NT2/D1 (cell line): ENCODE data around the gene PRKG1.

Source experiments
- DNase-seq: peaks from one replicate; pipeline ENCODE4 v3.0.0-alpha.2; 2011; ENCODE audit warnings: low read depth, low spot score
- H3K27me3 ChIP-seq: 2 replicates; pipeline ENCODE4 v1.6.0; 2011; ENCODE audit warnings: mild to moderate bottlenecking; ENCODE audit not compliant: insufficient read length, insufficient read depth
- H3K36me3 ChIP-seq: 2 replicates; pipeline ENCODE4 v1.6.1; 2011; ENCODE audit warnings: mild to moderate bottlenecking, low read length, mixed read lengths; ENCODE audit not compliant: insufficient read depth, insufficient read length
- H3K4me1 ChIP-seq: 2 replicates; pipeline ENCODE4 v1.5.1; 2011; ENCODE audit not compliant: insufficient read depth, insufficient read length
- H3K4me3 ChIP-seq: 2 replicates; pipeline ENCODE4 v1.5.1; 2011; ENCODE audit warnings: low read depth; ENCODE audit not compliant: insufficient read length
- H3K9ac ChIP-seq: 2 replicates; pipeline ENCODE4 v1.6.0; 2011; ENCODE audit warnings: low read depth; ENCODE audit not compliant: insufficient read length
- H3K9me3 ChIP-seq: 2 replicates; pipeline ENCODE4 v1.5.1; 2011; ENCODE audit warnings: mild to moderate bottlenecking, low read length; ENCODE audit not compliant: insufficient read depth
- SUZ12 ChIP-seq: IDR thresholded peaks from 2 replicates; pipeline ENCODE4 v1.6.1; 2011; ENCODE audit not compliant: insufficient read length, insufficient read depth; ENCODE audit errors: extremely low read depth
- YY1 ChIP-seq: IDR thresholded peaks from 2 replicates; pipeline ENCODE4 v1.6.1; 2011; ENCODE audit not compliant: insufficient read length, insufficient read depth
- ZNF274 ChIP-seq: IDR thresholded peaks from 2 replicates; pipeline ENCODE4 v1.6.1; 2011; ENCODE audit warnings: mild to moderate bottlenecking, low read depth, low read length

Gene PRKG1

GRCh38 chr10:51877636-51878035 is 803.3 kb downstream of the PRKG1 start:
- no peak overlapping the region for H3K9ac ChIP-seq
- TF ChIP-seq ZNF274 (no peak), YY1 (no peak), SUZ12 (no peak)
- H3K9me3 ChIP-seq, result peaks cover 10% of the 10 kb centered on the region; the same call in 1 of the 2 replicates
- H3K27me3 ChIP-seq, result no peaks in the 10 kb centered on the region
- no peak overlapping the region for H3K4me3 ChIP-seq
- H3K4me1 ChIP-seq, result no peaks in the 10 kb centered on the region
- H3K36me3 ChIP-seq, result no peaks in the 10 kb centered on the region
- DNase-seq, result no peak

- no peak overlapping the region for H3K4me3 ChIP-seq
- no peak overlapping the region for H3K9ac ChIP-seq
- H3K27me3 ChIP-seq, result no peaks in the 10 kb centered on the region
- peaks cover 10% of the 10 kb centered on the region; the same call in 1 of the 2 replicates for H3K9me3 ChIP-seq
- TF ChIP-seq SUZ12, result no peak
- no peaks in the 10 kb centered on the region for H3K36me3 ChIP-seq
- DNase-seq, result no peak
- H3K4me1 ChIP-seq, result no peaks in the 10 kb centered on the region
Observed at GRCh38 chr10:51878695-51879094, 804.4 kb downstream of the PRKG1 start.

GRCh38 chr10:51879238-51879637 is 805.0 kb downstream of the PRKG1 start:
- no peak for TF ChIP-seq ZNF274
- TF ChIP-seq YY1, result no peak
- TF ChIP-seq SUZ12, result no peak
- Histone ChIP-seq H3K27me3 (no peaks in the 10 kb centered on the region), H3K9ac (no peak overlapping the region), H3K9me3 (peaks cover 10% of the 10 kb centered on the region; the same call in 1 of the 2 replicates), H3K4me3 (no peak overlapping the region), H3K4me1 (no peaks in the 10 kb centered on the region), H3K36me3 (no peaks in the 10 kb centered on the region)
- no peak for DNase-seq

GRCh38 chr10:51881213-51881612 is 806.9 kb downstream of the PRKG1 start:
- TF ChIP-seq SUZ12, result no peak
- TF ChIP-seq YY1, result no peak

GRCh38 chr10:51886438-51887068 is 812.3 kb downstream of the PRKG1 start:
- no peak for DNase-seq
- H3K9ac ChIP-seq, result no peak overlapping the region
- TF ChIP-seq ZNF274 (no peak), SUZ12 (no peak), YY1 (no peak)
- no peak overlapping the region for H3K4me3 ChIP-seq
- H3K9me3 ChIP-seq, result 0 out of 2 replicates have a peak, but pooled peaks cover 3% of the 10 kb centered on the region
- H3K4me1 ChIP-seq, result no peaks in the 10 kb centered on the region
- no peaks in the 10 kb centered on the region for H3K36me3 ChIP-seq
- no peaks in the 10 kb centered on the region for H3K27me3 ChIP-seq

More at GRCh38 chr10:51881213-51881612, 806.9 kb downstream of the PRKG1 start:
- Histone ChIP-seq H3K4me3 (no peak overlapping the region), H3K4me1 (no peaks in the 10 kb centered on the region), H3K9ac (no peak overlapping the region), H3K9me3 (peaks cover 10% of the 10 kb centered on the region; the same call in 1 of the 2 replicates), H3K36me3 (no peaks in the 10 kb centered on the region), H3K27me3 (no peaks in the 10 kb centered on the region)
- no peak for DNase-seq

- no peak for DNase-seq
- Histone ChIP-seq H3K27me3 (no peaks in the 10 kb centered on the region), H3K4me1 (no peaks in the 10 kb centered on the region), H3K9ac (no peak overlapping the region), H3K9me3 (no peaks in the 10 kb centered on the region), H3K36me3 (no peaks in the 10 kb centered on the region), H3K4me3 (no peak overlapping the region)
- TF ChIP-seq ZNF274, result no peak
- TF ChIP-seq YY1, result no peak
- no peak for TF ChIP-seq SUZ12
Observed at GRCh38 chr10:51888263-51888662, 814.0 kb downstream of the PRKG1 start.

- no peak for DNase-seq
- no peaks in the 10 kb centered on the region for H3K27me3 ChIP-seq
- H3K36me3 ChIP-seq, result no peaks in the 10 kb centered on the region
- H3K9me3 ChIP-seq, result no peaks in the 10 kb centered on the region
- no peak overlapping the region for H3K9ac ChIP-seq
- no peak overlapping the region for H3K4me3 ChIP-seq
- no peak for TF ChIP-seq YY1
- no peak for TF ChIP-seq ZNF274
- no peaks in the 10 kb centered on the region for H3K4me1 ChIP-seq
Observed at GRCh38 chr10:51892313-51892712, 818.0 kb downstream of the PRKG1 start.
